NCI-H2107 treated with DMSO at 0.1 percent for 48 hours (cell line): ENCODE data around the gene SLC66A2.

ENCODE experiments used
- DNase-seq: peaks from one replicate; lab custom pipeline; 2025; ENCODE audit not compliant: unreplicated experiment; lab: John Stamatoyannopoulos, UW

SLC66A2 gene

GRCh38 chr18:79921984-79922965, 29.2 kb downstream of the SLC66A2 start:
- no peak for DNase-seq

GRCh38 chr18:79919089-79919488, 32.4 kb downstream of the SLC66A2 start:
- DNase-seq = no peak

GRCh38 chr18:79918615-79919011, 32.8 kb downstream of the SLC66A2 start:
- no peak for DNase-seq

- no peak for DNase-seq
Observed at GRCh38 chr18:79917853-79918614, 33.4 kb downstream of the SLC66A2 start.

- DNase-seq = no peak
Observed at GRCh38 chr18:79917169-79917852, 34.1 kb downstream of the SLC66A2 start.

GRCh38 chr18:79916546-79917168, 34.8 kb downstream of the SLC66A2 start:
- no peak for DNase-seq

- DNase-seq = no peak
Observed at GRCh38 chr18:79916128-79916494, 35.3 kb downstream of the SLC66A2 start.

GRCh38 chr18:79915161-79916127, 36.0 kb downstream of the SLC66A2 start:
- no peak for DNase-seq

GRCh38 chr18:79914614-79915160, 36.8 kb downstream of the SLC66A2 start:
- no peak for DNase-seq

- no peak for DNase-seq
Observed at GRCh38 chr18:79912994-79913831, 38.2 kb downstream of the SLC66A2 start.

GRCh38 chr18:79912409-79912991, 39.0 kb downstream of the SLC66A2 start:
- DNase-seq = no peak

- no peak for DNase-seq
Observed at GRCh38 chr18:79911344-79912270, 39.8 kb downstream of the SLC66A2 start.

- no peak for DNase-seq
Observed at GRCh38 chr18:79910563-79911343, 40.7 kb downstream of the SLC66A2 start.

GRCh38 chr18:79906706-79907105, 44.7 kb downstream of the SLC66A2 start:
- DNase-seq = no peak

GRCh38 chr18:79905993-79906392, 45.5 kb downstream of the SLC66A2 start:
- DNase-seq = no peak

GRCh38 chr18:79905389-79905911, 46.0 kb downstream of the SLC66A2 start:
- no peak for DNase-seq
